ENCODE results near the gene DIAPH2. TPM values are rescaled to one million over a fixed set of nuclear protein-coding genes. Genes with fewer than 3 reads are reported as not detected.

DIAPH2 gene
- total RNA-seq, 1 donor from 2014 or later = 12.3 TPM

DNA sequence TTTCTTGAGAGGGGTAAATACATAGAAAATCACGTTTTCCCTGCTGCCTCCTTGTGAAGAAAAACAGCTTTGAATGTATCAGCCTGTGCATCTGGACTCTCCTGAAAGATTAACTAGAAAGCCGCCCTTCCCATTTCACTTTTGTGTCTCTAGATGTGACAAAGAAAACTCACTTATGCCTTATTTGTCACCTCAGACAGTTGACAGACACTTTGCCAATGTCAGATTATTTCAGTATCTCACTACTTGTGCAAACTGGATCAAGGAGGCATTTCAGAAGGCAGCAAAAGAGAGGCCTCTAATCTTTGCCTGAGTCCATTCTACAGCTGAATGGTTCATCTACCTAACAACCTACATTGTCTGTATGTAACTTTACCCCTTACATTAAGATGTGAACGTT lies 954.0 kb downstream of the DIAPH2 start:
- TF ChIP-seq, protein P1, sequence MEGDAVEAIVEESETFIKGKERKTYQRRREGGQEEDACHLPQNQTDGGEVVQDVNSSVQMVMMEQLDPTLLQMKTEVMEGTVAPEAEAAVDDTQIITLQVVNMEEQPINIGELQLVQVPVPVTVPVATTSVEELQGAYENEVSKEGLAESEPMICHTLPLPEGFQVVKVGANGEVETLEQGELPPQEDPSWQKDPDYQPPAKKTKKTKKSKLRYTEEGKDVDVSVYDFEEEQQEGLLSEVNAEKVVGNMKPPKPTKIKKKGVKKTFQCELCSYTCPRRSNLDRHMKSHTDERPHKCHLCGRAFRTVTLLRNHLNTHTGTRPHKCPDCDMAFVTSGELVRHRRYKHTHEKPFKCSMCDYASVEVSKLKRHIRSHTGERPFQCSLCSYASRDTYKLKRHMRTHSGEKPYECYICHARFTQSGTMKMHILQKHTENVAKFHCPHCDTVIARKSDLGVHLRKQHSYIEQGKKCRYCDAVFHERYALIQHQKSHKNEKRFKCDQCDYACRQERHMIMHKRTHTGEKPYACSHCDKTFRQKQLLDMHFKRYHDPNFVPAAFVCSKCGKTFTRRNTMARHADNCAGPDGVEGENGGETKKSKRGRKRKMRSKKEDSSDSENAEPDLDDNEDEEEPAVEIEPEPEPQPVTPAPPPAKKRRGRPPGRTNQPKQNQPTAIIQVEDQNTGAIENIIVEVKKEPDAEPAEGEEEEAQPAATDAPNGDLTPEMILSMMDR (IDR thresholded peaks at IDR 0.05; ENCODE audit: insufficient read depth, low read length, poor library complexity, severe bottlenecking) = no peak
- no peaks in the 10 kb centered on the region for H3K27me3 ChIP-seq (ENCODE audit: control insufficient read depth, insufficient read depth, low read length)
- H3K4me3 ChIP-seq (ENCODE audit: low read depth, low read length) = no peak overlapping the region
- H3K36me3 ChIP-seq (ENCODE audit: control insufficient read depth, insufficient read depth, low read length) = no peaks in the 10 kb centered on the region
- DNase-seq (ENCODE audit: low read depth) = no peak

GRCh38 chrX:97639526-97639925 lies 954.9 kb downstream of the DIAPH2 start:
- TF ChIP-seq, protein P1 (IDR thresholded peaks at IDR 0.05; ENCODE audit: insufficient read depth, low read length, poor library complexity, severe bottlenecking) = no peak

More at GRCh38 chrX:97639526-97639925, 954.9 kb downstream of the DIAPH2 start:
- Histone ChIP-seq H3K4me3 (ENCODE audit: low read depth, low read length) (no peak overlapping the region), H3K36me3 (ENCODE audit: control insufficient read depth, insufficient read depth, low read length) (no peaks in the 10 kb centered on the region), H3K27me3 (ENCODE audit: control insufficient read depth, insufficient read depth, low read length) (no peaks in the 10 kb centered on the region)
- DNase-seq (ENCODE audit: low read depth) = no peak

Other genes with a start within 250 kb of the DIAPH2 start
- 0.21 TPM in 1 of 2 replicates, not detected in the other for gene RPA4, start 199.1 kb downstream of the DIAPH2 start, total RNA-seq